CD4-positive, alpha-beta T cell treated with Interleukin-17A for 1 hour (primary cell): ENCODE results near the gene TRIM15.
"Not testable (repeated sequence)": the region's sequence is repeated elsewhere in the genome, so short reads cannot be mapped to it uniquely, and the experiment has no call there.

Experiments
- DNase-seq: peaks from one replicate; pipeline ENCODE4 v3.0.0-alpha.2; 2020

TRIM15 gene

GRCh38 chr6:30200551-30201281, 37.4 kb downstream of the TRIM15 start:
- DNase-seq: no peak

- DNase-seq: no peak
Observed at GRCh38 chr6:30202366-30202765, 39.0 kb downstream of the TRIM15 start.

- DNase-seq: no peak
Observed at GRCh38 chr6:30204116-30204515, 40.8 kb downstream of the TRIM15 start.

- no peak for DNase-seq
Observed at GRCh38 chr6:30206152-30206551, 42.8 kb downstream of the TRIM15 start.

GRCh38 chr6:30206799-30207618, 43.7 kb downstream of the TRIM15 start:
- no peak for DNase-seq

GRCh38 chr6:30207619-30208295, 44.4 kb downstream of the TRIM15 start:
- DNase-seq: no peak

GRCh38 chr6:30211306-30211705, 48.0 kb downstream of the TRIM15 start:
- DNase-seq: no peak

GRCh38 chr6:30211899-30212298, 48.6 kb downstream of the TRIM15 start:
- no peak for DNase-seq

GRCh38 chr6:30212865-30213666, 49.7 kb downstream of the TRIM15 start, which contains the start of gene TRIM26:
TRIM26 (minus strand) TSS chr6:30213406; CDS start chr6:30199103, 14,303 bp downstream.
- peak; percentile 98 for DNase-seq

- DNase-seq: no peak
Observed at GRCh38 chr6:30213667-30213956, 50.3 kb downstream of the TRIM15 start.

GRCh38 chr6:30213957-30214656, 50.8 kb downstream of the TRIM15 start:
- DNase-seq: peak; percentile 84

GRCh38 chr6:30214657-30214982, 51.3 kb downstream of the TRIM15 start:
- DNase-seq: no peak

GRCh38 chr6:30216096-30216495, 52.8 kb downstream of the TRIM15 start:
- DNase-seq: no peak

- peak; percentile 72 for DNase-seq
Observed at GRCh38 chr6:30219244-30219643, 55.9 kb downstream of the TRIM15 start.

GRCh38 chr6:30221395-30221794, 58.0 kb downstream of the TRIM15 start:
- not testable (repeated sequence) for DNase-seq

GRCh38 chr6:30221956-30222355, 58.6 kb downstream of the TRIM15 start:
- DNase-seq: not testable (repeated sequence)
